Loucy (cell line): ENCODE results near the gene ZSCAN9.

ENCODE experiments used
- H2AFZ ChIP-seq: fragments of 200-600 bp; sonication (generic); 2 replicates; pipeline ENCODE4 v1.6.0; 2016; ENCODE audit warnings: antibody characterized with exemption, mild to moderate bottlenecking, low read length, moderate library complexity
- H3F3A ChIP-seq: fragments of 200-600 bp; 2 replicates; pipeline ENCODE4 v1.6.0; 2016; ENCODE audit warnings: antibody characterized with exemption, low read depth, mild to moderate bottlenecking
- H3K27me3 ChIP-seq: fragments of 200-600 bp; sonication (generic); 2 replicates; pipeline ENCODE4 v1.6.1; 2014; ENCODE audit warnings: low read length, mild to moderate bottlenecking; ENCODE audit not compliant: insufficient read depth, poor library complexity, severe bottlenecking
- H3K36me3 ChIP-seq: fragments of 200-600 bp; sonication (generic); 2 replicates; pipeline ENCODE4 v1.6.1; 2016; ENCODE audit warnings: low read length; ENCODE audit not compliant: insufficient read depth
- H3K4me1 ChIP-seq: fragments of 200-600 bp; sonication (generic); 2 replicates; pipeline ENCODE4 v1.5.1; 2014; ENCODE audit warnings: low read length, mild to moderate bottlenecking; ENCODE audit not compliant: insufficient read depth, poor library complexity, severe bottlenecking
- H3K4me2 ChIP-seq: fragments of 200-600 bp; sonication (generic); 2 replicates; pipeline ENCODE4 v1.6.0; 2014; ENCODE audit warnings: antibody characterized with exemption, low read length, low read depth, mild to moderate bottlenecking; ENCODE audit not compliant: poor library complexity, severe bottlenecking
- H3K4me3 ChIP-seq: fragments of 200-600 bp; sonication (generic); 2 replicates; pipeline ENCODE4 v1.5.1; 2014; ENCODE audit warnings: low read length, mild to moderate bottlenecking, mixed read lengths; ENCODE audit not compliant: poor library complexity, severe bottlenecking
- H3K79me2 ChIP-seq: fragments of 200-600 bp; sonication (generic); 2 replicates; pipeline ENCODE4 v1.6.1; 2014; ENCODE audit warnings: low read length; ENCODE audit not compliant: insufficient read depth
- H3K9ac ChIP-seq: fragments of 200-600 bp; sonication (generic); 2 replicates; pipeline ENCODE4 v1.6.0; 2014; ENCODE audit warnings: mild to moderate bottlenecking, low read depth, low read length, moderate library complexity; ENCODE audit not compliant: poor library complexity, severe bottlenecking
- H3K9me2 ChIP-seq: fragments of 200-600 bp; sonication (generic); replicated peaks from 2 replicates; pipeline ENCODE4 v1.6.1; 2016; ENCODE audit warnings: low read depth, low read length, mixed read lengths
- H3K9me3 ChIP-seq: fragments of 200-600 bp; sonication (generic); 2 replicates; pipeline ENCODE4 v1.6.1; 2014; ENCODE audit warnings: mild to moderate bottlenecking, antibody characterized with exemption, low read length, low read depth; ENCODE audit not compliant: insufficient read depth
- H4K20me1 ChIP-seq: fragments of 200-600 bp; sonication (generic); 2 replicates; pipeline ENCODE4 v1.6.0; 2014; ENCODE audit warnings: antibody characterized with exemption, low read length, mild to moderate bottlenecking; ENCODE audit not compliant: insufficient read depth, poor library complexity, severe bottlenecking
- EZH2phosphoT487 ChIP-seq: fragments of 200-600 bp; IDR thresholded peaks from 2 replicates; pipeline ENCODE4 v1.6.1; 2018; ENCODE audit warnings: antibody characterized with exemption, mild to moderate bottlenecking, moderate library complexity, borderline replicate concordance
- TF ChIP-seq, protein P1 (sequence below): fragments of 200-600 bp; sonication (generic); conservative IDR thresholded peaks from 2 replicates; pipeline ENCODE4 v1.5.1; 2014; ENCODE audit warnings: mild to moderate bottlenecking, antibody characterized with exemption, low read length

The ZSCAN9 gene

DNA sequence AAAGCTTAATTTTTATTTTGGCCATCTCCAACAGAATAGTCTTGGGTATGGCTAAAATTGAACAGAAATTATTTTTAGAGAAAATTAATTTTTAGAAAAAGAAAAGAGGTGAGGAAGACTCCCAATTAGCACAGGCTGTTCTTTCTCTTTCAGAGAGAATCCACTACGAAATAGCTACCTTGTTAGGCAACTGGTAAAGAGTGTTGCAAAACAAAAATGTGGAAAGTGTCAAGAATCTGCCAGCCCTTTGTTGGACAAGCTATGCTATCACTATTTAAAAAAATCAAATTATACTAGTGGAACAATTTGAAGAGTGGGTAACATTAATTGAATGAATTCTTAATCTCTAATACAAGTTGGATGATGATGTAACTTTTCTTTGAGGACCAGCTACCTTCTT is 19.2 kb upstream of the ZSCAN9 start:
- no peaks in the 10 kb centered on the region for H3K36me3 ChIP-seq
- H2AFZ ChIP-seq: no peak overlapping the region
- TF ChIP-seq, protein P1, sequence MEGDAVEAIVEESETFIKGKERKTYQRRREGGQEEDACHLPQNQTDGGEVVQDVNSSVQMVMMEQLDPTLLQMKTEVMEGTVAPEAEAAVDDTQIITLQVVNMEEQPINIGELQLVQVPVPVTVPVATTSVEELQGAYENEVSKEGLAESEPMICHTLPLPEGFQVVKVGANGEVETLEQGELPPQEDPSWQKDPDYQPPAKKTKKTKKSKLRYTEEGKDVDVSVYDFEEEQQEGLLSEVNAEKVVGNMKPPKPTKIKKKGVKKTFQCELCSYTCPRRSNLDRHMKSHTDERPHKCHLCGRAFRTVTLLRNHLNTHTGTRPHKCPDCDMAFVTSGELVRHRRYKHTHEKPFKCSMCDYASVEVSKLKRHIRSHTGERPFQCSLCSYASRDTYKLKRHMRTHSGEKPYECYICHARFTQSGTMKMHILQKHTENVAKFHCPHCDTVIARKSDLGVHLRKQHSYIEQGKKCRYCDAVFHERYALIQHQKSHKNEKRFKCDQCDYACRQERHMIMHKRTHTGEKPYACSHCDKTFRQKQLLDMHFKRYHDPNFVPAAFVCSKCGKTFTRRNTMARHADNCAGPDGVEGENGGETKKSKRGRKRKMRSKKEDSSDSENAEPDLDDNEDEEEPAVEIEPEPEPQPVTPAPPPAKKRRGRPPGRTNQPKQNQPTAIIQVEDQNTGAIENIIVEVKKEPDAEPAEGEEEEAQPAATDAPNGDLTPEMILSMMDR: no peak
- no peak for TF ChIP-seq EZH2phosphoT487
- peaks cover 10% of the 10 kb centered on the region for H3K4me1 ChIP-seq
- H3F3A ChIP-seq: no peaks in the 10 kb centered on the region
- H3K27me3 ChIP-seq: no peaks in the 10 kb centered on the region
- no peak overlapping the region for H3K4me3 ChIP-seq
- no peaks in the 10 kb centered on the region for H3K79me2 ChIP-seq
- no peaks in the 10 kb centered on the region for H4K20me1 ChIP-seq
- no peaks in the 10 kb centered on the region for H3K9me2 ChIP-seq
- no peak overlapping the region for H3K4me2 ChIP-seq
- H3K9me3 ChIP-seq: no peaks in the 10 kb centered on the region
- no peak overlapping the region for H3K9ac ChIP-seq

DNA sequence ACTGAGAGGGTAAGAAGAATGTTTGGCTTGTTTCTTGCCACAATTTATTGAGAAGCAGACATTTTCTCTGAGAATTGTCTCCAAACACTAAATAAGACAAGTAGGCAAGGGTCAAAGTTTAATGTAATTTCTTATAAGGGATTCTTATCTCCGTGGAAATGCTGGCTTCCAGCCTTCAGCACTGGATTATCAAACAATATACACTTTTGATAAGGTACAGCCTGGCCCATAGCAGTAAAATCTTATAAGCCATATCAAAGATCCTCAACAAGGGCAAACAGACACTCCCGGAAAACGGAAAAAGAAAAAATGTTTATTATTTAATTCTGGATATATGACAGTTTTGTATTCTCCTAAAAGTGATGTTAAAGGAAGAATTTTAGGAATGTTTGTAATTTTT is 18.5 kb upstream of the ZSCAN9 start:
- Histone ChIP-seq H3K79me2 (no peaks in the 10 kb centered on the region), H3K36me3 (no peaks in the 10 kb centered on the region), H3K9ac (no peak overlapping the region), H3K4me1 (peaks cover 10% of the 10 kb centered on the region), H3K4me2 (no peak overlapping the region), H4K20me1 (no peaks in the 10 kb centered on the region), H3K9me2 (no peaks in the 10 kb centered on the region), H2AFZ (no peak overlapping the region), H3K4me3 (no peak overlapping the region), H3F3A (no peaks in the 10 kb centered on the region), H3K27me3 (no peaks in the 10 kb centered on the region), H3K9me3 (no peaks in the 10 kb centered on the region)
- no peak for TF ChIP-seq EZH2phosphoT487
- TF ChIP-seq, protein P1: no peak

DNA sequence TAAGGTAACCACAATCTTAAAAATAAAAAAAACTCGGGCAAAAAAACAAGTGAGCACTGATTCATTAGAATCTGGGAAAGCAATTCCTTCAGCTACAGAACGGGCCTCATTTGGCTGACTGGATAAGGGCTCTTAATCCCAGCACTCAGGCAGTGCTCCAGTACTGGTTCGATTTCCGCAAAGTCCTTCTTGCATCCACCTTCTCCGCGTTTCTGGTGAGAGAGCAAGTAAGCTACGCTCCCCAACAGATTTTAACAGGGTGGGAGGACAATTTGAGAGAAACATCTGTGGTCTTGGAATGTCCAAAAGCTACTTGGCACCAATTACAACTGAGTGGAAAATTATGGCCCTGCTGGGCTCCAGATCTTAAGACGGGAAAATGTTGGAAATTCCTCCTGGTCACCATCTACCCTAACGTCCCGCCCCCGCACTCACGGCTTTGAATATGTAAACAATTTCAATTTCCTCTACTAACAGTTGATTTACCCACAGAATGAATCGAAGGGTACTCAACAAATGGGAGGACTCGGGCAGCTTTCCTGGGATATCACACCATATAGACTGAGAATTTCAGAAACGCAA is 18.1 kb upstream of the ZSCAN9 start:
- H3K4me3 ChIP-seq: no peak overlapping the region
- H3K9me2 ChIP-seq: no peaks in the 10 kb centered on the region
- H3K9me3 ChIP-seq: no peaks in the 10 kb centered on the region
- no peak overlapping the region for H2AFZ ChIP-seq
- H3K4me2 ChIP-seq: no peak overlapping the region
- H3K9ac ChIP-seq: no peak overlapping the region
- no peaks in the 10 kb centered on the region for H3K36me3 ChIP-seq
- H3K79me2 ChIP-seq: no peaks in the 10 kb centered on the region
- H3F3A ChIP-seq: no peaks in the 10 kb centered on the region
- TF ChIP-seq, protein P1: no peak
- H4K20me1 ChIP-seq: no peaks in the 10 kb centered on the region
- peaks cover 7% of the 10 kb centered on the region for H3K4me1 ChIP-seq
- no peaks in the 10 kb centered on the region for H3K27me3 ChIP-seq
